GM23338 (cell line): Measurements from ENCODE around the gene IL26. TPM values are rescaled to one million over a fixed set of nuclear protein-coding genes. Genes with fewer than 3 reads are reported as not detected.
A peak's percentile ranks its signal among the peaks of the same experiment; 100 is the strongest.

Source experiments
- ATAC-seq: fragments of 200-7000 bp; cut with Tn5 transposase; 3 replicates; pipeline ENCODE4 v1.9.1; 2020
- DNase-seq: peaks from one replicate; pipeline ENCODE4 v3.0.0-alpha.2; 2015; ENCODE audit warnings: low spot score
- H2AFZ ChIP-seq: fragments of 200-600 bp; sonication (generic); 2 replicates; pipeline ENCODE4 v1.8.0; 2016; ENCODE audit warnings: antibody characterized with exemption, mild to moderate bottlenecking, moderate library complexity
- H3F3A ChIP-seq: fragments of 200-600 bp; sonication (generic); replicated peaks from 2 replicates; pipeline ENCODE4 v1.8.0; 2017; ENCODE audit warnings: antibody characterized with exemption, mixed run types, low read depth
- H3K27ac ChIP-seq: fragments of 200-600 bp; sonication (generic); 2 replicates; pipeline ENCODE4 v1.6.1; 2016; ENCODE audit warnings: low read depth
- H3K27me3 ChIP-seq: fragments of 200-600 bp; sonication (generic); 2 replicates; pipeline ENCODE4 v1.8.0; 2016; ENCODE audit warnings: mild to moderate bottlenecking, mixed run types, moderate library complexity; ENCODE audit not compliant: insufficient read depth
- H3K36me3 ChIP-seq: fragments of 200-600 bp; sonication (generic); 2 replicates; pipeline ENCODE4 v1.8.0; 2016; ENCODE audit warnings: mild to moderate bottlenecking; ENCODE audit not compliant: insufficient read depth
- H3K4me1 ChIP-seq: fragments of 200-600 bp; sonication (generic); 2 replicates; pipeline ENCODE4 v1.8.0; 2016; ENCODE audit warnings: mild to moderate bottlenecking, moderate library complexity; ENCODE audit not compliant: insufficient read depth
- H3K4me2 ChIP-seq: fragments of 200-600 bp; sonication (generic); 2 replicates; pipeline ENCODE4 v1.7.1; 2017; ENCODE audit warnings: mixed run types
- H3K4me3 ChIP-seq: fragments of 200-600 bp; sonication (generic); 2 replicates; pipeline ENCODE4 v1.6.1; 2016; ENCODE audit warnings: mixed run types
- H3K79me2 ChIP-seq: fragments of 200-600 bp; sonication (generic); replicated peaks from 2 replicates; pipeline ENCODE4 v1.8.0; 2017; ENCODE audit warnings: mild to moderate bottlenecking; ENCODE audit not compliant: insufficient read depth
- H3K9me2 ChIP-seq: fragments of 200-600 bp; sonication (generic); 2 replicates; pipeline ENCODE4 v1.8.0; 2017; ENCODE audit not compliant: insufficient read depth
- H4K20me1 ChIP-seq: fragments of 200-600 bp; sonication (generic); replicated peaks from 2 replicates; pipeline ENCODE4 v1.8.0; 2017; ENCODE audit warnings: mild to moderate bottlenecking; ENCODE audit not compliant: insufficient read depth
- H3K27ac Mint-ChIP-seq: 2 replicates; pipeline ENCODE4 v1.8.0; 2020; ENCODE audit warnings: inconsistent platforms, mild to moderate bottlenecking, moderate library complexity, mixed read lengths
- H3K27me3 Mint-ChIP-seq: 3 replicates; pipeline ENCODE4 v1.8.0; 2022; ENCODE audit warnings: low read depth, mild to moderate bottlenecking, moderate library complexity, mixed read lengths, inconsistent platforms; ENCODE audit not compliant: insufficient read depth, poor library complexity
- H3K36me3 Mint-ChIP-seq: 3 replicates; pipeline ENCODE4 v1.8.0; 2021; ENCODE audit warnings: low read depth, mild to moderate bottlenecking, inconsistent platforms, moderate library complexity, mixed read lengths
- H3K4me1 Mint-ChIP-seq: 3 replicates; pipeline ENCODE4 v1.8.0; 2020; ENCODE audit warnings: mild to moderate bottlenecking, inconsistent platforms, mixed read lengths
- H3K4me3 Mint-ChIP-seq: 3 replicates; pipeline ENCODE4 v1.8.0; 2021; ENCODE audit warnings: moderate library complexity, mild to moderate bottlenecking, inconsistent platforms, mixed read lengths
- H3K9me3 Mint-ChIP-seq: 3 replicates; pipeline ENCODE4 v1.8.0; 2020; ENCODE audit warnings: moderate library complexity, mild to moderate bottlenecking, inconsistent platforms, mixed read lengths
- CREB1 ChIP-seq: fragments of 250-450 bp; sonication (Bioruptor Pico); IDR thresholded peaks from 2 replicates; pipeline ENCODE4 v1.5.0; 2020; ENCODE audit warnings: low read depth, mild to moderate bottlenecking, moderate library complexity
- CTCF ChIP-seq, 2 experiments: fragments of 200-600 bp in 1 of 2; sonication (generic) in 1 of 2; conservative IDR thresholded peaks; 2 replicates each; pipeline versions ENCODE4 v1.5.1 to v1.6.1; 2016 to 2017; ENCODE audit warnings: antibody characterized with exemption in 2 of 2, low read depth in 2 of 2, mild to moderate bottlenecking in 2 of 2, moderate library complexity in 1 of 2
- ETS1 ChIP-seq: IDR thresholded peaks from 2 replicates; pipeline ENCODE4 v1.6.1; 2016; ENCODE audit warnings: antibody characterized with exemption
- EZH2 ChIP-seq: fragments of 200-600 bp; sonication (generic); IDR thresholded peaks from one replicate; pipeline ENCODE4 v1.8.0; 2017; ENCODE audit warnings: antibody characterized with exemption, mild to moderate bottlenecking, low read depth; ENCODE audit not compliant: unreplicated experiment
- EZH2phosphoT487 ChIP-seq: fragments of 200-600 bp; sonication (generic); IDR thresholded peaks from one replicate; pipeline ENCODE4 v1.8.1; 2018; ENCODE audit warnings: antibody characterized with exemption; ENCODE audit not compliant: unreplicated experiment
- JUNB ChIP-seq: IDR thresholded peaks from one replicate; pipeline ENCODE4 v1.6.1; 2016; ENCODE audit warnings: antibody characterized with exemption; ENCODE audit not compliant: unreplicated experiment
- NANOG ChIP-seq: IDR thresholded peaks from 2 replicates; pipeline ENCODE4 v1.6.1; 2016; ENCODE audit warnings: antibody characterized with exemption, borderline replicate concordance
- POLR2AphosphoS5 ChIP-seq: IDR thresholded peaks from 2 replicates; pipeline ENCODE4 v1.6.1; 2016; ENCODE audit warnings: antibody characterized with exemption, low read depth
- REST ChIP-seq: IDR thresholded peaks from one replicate; pipeline ENCODE4 v1.6.1; 2018; ENCODE audit warnings: antibody characterized with exemption; ENCODE audit not compliant: unreplicated experiment
- STAT1 ChIP-seq: IDR thresholded peaks from one replicate; pipeline ENCODE4 v1.6.1; 2016; ENCODE audit warnings: antibody characterized with exemption; ENCODE audit not compliant: unreplicated experiment
- ZNF114 ChIP-seq: fragments of 250-450 bp; sonication (Bioruptor Pico); IDR thresholded peaks from 2 replicates; pipeline ENCODE4 v1.5.0; 2020; ENCODE audit warnings: mild to moderate bottlenecking, moderate library complexity
- ZNF331 ChIP-seq: fragments of 250-450 bp; sonication (Bioruptor Pico); IDR thresholded peaks from 2 replicates; pipeline ENCODE4 v1.5.0; 2020; ENCODE audit warnings: low read depth, mild to moderate bottlenecking, moderate library complexity
- ZNF462 ChIP-seq: fragments of 250-450 bp; sonication (Bioruptor Pico); IDR thresholded peaks from 2 replicates; pipeline ENCODE4 v1.5.0; 2020; ENCODE audit warnings: mild to moderate bottlenecking, moderate library complexity
- polyA plus RNA-seq: library from polyadenylated mRNA; unstranded; fragments of >200 nt; fragmentation: Nextera tagmentation; extraction: Ambion mirVana; gene quantifications from 2 replicates; pipeline ENCODE4 v1.2.1, GENCODE V29; 2016
- total RNA-seq: library from RNA; depleted of rRNA; stranded (reverse); fragments of >200 nt; shearing (Covaris generic); gene quantifications from 2 replicates; pipeline ENCODE4 v1.2.3, GENCODE V29; 2014

IL26 gene
- total and polyA plus RNA-seq, 2 experiments from 2014 or later: not detected

GRCh38 chr12:68178774-68179439, 46.7 kb downstream of the IL26 start:
- Histone ChIP-seq H3K36me3 (no peaks in the 10 kb centered on the region), H3K27ac (no peak overlapping the region), H3K4me2 (no peak overlapping the region), H4K20me1 (no peaks in the 10 kb centered on the region), H3F3A (no peaks in the 10 kb centered on the region), H3K79me2 (no peaks in the 10 kb centered on the region), H2AFZ (peak overlapping the region; percentile 66; the same call in 1 of the 2 replicates), H3K4me3 (no peak overlapping the region), H3K9me2 (no peaks in the 10 kb centered on the region; the same call in 1 of the 2 replicates), H3K27me3 (no peaks in the 10 kb centered on the region), H3K4me1 (no peaks in the 10 kb centered on the region)
- Mint-ChIP-seq H3K27me3 (no peaks in the 10 kb centered on the region), H3K4me3 (no peak overlapping the region), H3K27ac (no peak overlapping the region), H3K4me1 (peaks cover 3% of the 10 kb centered on the region; the same call in 1 of the 3 replicates), H3K36me3 (no peaks in the 10 kb centered on the region), H3K9me3 (no peaks in the 10 kb centered on the region)
- no peak for ATAC-seq
- no peak for TF ChIP-seq ZNF462
- no peak for TF ChIP-seq ZNF331 (CRISPR knock-in tag)
- no peak for TF ChIP-seq STAT1
- no peak for TF ChIP-seq ETS1
- TF ChIP-seq POLR2AphosphoS5: no peak
- no peak for TF ChIP-seq EZH2
- no peak for TF ChIP-seq NANOG
- TF ChIP-seq CTCF (conservative IDR thresholded peaks at IDR 0.05; ENCODE audit: low read depth in 2 of 2): no peak
- TF ChIP-seq REST: no peak
- no peak for TF ChIP-seq JUNB
- TF ChIP-seq ZNF114 (CRISPR knock-in tag): no peak
- no peak for TF ChIP-seq CREB1
- TF ChIP-seq EZH2phosphoT487: no peak
- DNase-seq: no peak
